ENCODE results near the gene USP3. TPM values are rescaled to one million over a fixed set of nuclear protein-coding genes. Genes with fewer than 3 reads are reported as not detected.

USP3 gene
- total and polyA plus RNA-seq, 9 donors, result 21.1 to 76.0 (median 60.1) TPM

DNA sequence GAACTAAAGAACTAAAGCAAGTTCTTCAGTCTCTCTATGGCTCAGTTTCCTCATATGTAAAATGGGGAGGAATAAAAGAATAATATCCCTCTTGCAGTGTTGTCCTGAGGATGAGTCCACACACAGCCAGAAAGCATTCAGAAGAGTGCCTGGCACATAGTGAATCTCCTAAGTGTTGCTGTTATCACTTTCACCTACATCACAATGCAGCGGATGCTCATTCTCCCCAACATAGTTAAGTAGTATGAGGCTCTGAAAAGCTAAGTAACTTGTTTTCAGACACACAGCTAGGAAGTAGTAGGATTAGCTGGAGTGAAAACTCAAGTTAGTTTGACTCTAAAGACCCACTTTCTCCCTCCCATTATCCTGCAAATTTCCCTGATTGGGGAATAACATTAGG, 9.1 kb upstream of the USP3 start:
- Histone ChIP-seq H3K4me3 (no peak overlapping the region), H3K9me3 (no peaks in the 10 kb centered on the region), H3K27me3 (no peaks in the 10 kb centered on the region), H3K36me3 (no peaks in the 10 kb centered on the region), H3K4me1 (ENCODE audit: insufficient read depth) (peaks cover 3% of the 10 kb centered on the region), H3K27ac (no peak overlapping the region)
- 86 to 94% (median 91%) methylated on average over 1 of the region's 1 CpG for WGBS, 3 donors
- intact Hi-C loops (cut with DNase I), result loop anchor here in 1 of 4 donors (10.0 kb wide), 1 partner anchor 109 kb away; no protein-coding TSS in a partner anchor
- TF ChIP-seq EP300 (IDR thresholded peaks at IDR 0.05) (no peak), POLR2A (IDR thresholded peaks at IDR 0.05) (no peak)
- TF ChIP-seq, protein P1, sequence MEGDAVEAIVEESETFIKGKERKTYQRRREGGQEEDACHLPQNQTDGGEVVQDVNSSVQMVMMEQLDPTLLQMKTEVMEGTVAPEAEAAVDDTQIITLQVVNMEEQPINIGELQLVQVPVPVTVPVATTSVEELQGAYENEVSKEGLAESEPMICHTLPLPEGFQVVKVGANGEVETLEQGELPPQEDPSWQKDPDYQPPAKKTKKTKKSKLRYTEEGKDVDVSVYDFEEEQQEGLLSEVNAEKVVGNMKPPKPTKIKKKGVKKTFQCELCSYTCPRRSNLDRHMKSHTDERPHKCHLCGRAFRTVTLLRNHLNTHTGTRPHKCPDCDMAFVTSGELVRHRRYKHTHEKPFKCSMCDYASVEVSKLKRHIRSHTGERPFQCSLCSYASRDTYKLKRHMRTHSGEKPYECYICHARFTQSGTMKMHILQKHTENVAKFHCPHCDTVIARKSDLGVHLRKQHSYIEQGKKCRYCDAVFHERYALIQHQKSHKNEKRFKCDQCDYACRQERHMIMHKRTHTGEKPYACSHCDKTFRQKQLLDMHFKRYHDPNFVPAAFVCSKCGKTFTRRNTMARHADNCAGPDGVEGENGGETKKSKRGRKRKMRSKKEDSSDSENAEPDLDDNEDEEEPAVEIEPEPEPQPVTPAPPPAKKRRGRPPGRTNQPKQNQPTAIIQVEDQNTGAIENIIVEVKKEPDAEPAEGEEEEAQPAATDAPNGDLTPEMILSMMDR (IDR thresholded peaks at IDR 0.05), result no peak
- DNase-seq, result no peak

GRCh38 chr15:63495780-63496488, 8.5 kb upstream of the USP3 start:
- H3K4me1 ChIP-seq (ENCODE audit: insufficient read depth), result peaks cover 3% of the 10 kb centered on the region
- 74 to 81% (median 76%) methylated on average over 5 of the region's 5 CpGs for WGBS, 3 donors
- intact Hi-C loops (cut with DNase I), result loop anchor here in 1 of 4 donors (10.0 kb wide), 1 partner anchor 109 kb away; no protein-coding TSS in a partner anchor
- DNase-seq, result no peak
- H3K36me3 ChIP-seq, result no peaks in the 10 kb centered on the region
- no peak overlapping the region for H3K4me3 ChIP-seq
- H3K27ac ChIP-seq, result no peak overlapping the region
- no peaks in the 10 kb centered on the region for H3K27me3 ChIP-seq
- no peak for TF ChIP-seq POLR2A (IDR thresholded peaks at IDR 0.05)
- TF ChIP-seq, protein P1 (IDR thresholded peaks at IDR 0.05), result no peak
- TF ChIP-seq EP300 (IDR thresholded peaks at IDR 0.05), result no peak
- no peaks in the 10 kb centered on the region for H3K9me3 ChIP-seq

GRCh38 chr15:63497642-63498467, 6.5 kb upstream of the USP3 start:
- H3K27me3 ChIP-seq, result no peaks in the 10 kb centered on the region
- WGBS, 3 donors, result 80 to 90% (median 89%) methylated on average over 8 of the region's 8 CpGs

DNA sequence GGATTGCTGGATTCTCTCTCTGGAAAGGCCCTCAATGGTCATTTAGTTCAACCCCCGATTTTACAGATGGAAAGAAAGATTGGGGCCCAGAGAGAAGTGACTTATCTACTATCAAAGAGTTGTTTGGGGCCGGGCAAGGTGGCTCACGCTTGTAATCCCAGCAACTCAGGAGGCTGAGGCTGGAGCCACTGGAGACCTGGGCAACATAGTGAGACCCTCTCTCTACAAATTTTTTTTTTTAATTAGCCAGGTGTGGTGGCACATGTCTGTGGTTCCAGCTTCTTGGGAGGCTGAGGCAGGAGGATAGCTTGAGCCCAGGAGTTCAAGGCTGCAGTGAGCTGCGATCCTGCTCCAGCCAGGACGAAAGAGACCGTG, 5.2 kb upstream of the USP3 start:
- Histone ChIP-seq H3K9me3 (no peaks in the 10 kb centered on the region), H3K27me3 (no peaks in the 10 kb centered on the region), H3K4me1 (ENCODE audit: insufficient read depth) (peaks cover 9% of the 10 kb centered on the region), H3K27ac (no peak overlapping the region), H3K4me3 (no peak overlapping the region), H3K36me3 (no peaks in the 10 kb centered on the region)
- TF ChIP-seq POLR2A (IDR thresholded peaks at IDR 0.05) (no peak), EP300 (IDR thresholded peaks at IDR 0.05) (no peak)
- DNase-seq, result no peak
- 94 to 96% (median 95%) methylated on average over 6 of the region's 6 CpGs for WGBS, 3 donors
- intact Hi-C loops (cut with DNase I), result loop anchor here in 1 of 4 donors (10.0 kb wide), 1 partner anchor 106 kb away; no protein-coding TSS in a partner anchor

More at GRCh38 chr15:63497642-63498467, 6.5 kb upstream of the USP3 start:
- intact Hi-C loops (cut with DNase I), result loop anchor here in 1 of 4 donors (10.0 kb wide), 1 partner anchor 107 kb away; no protein-coding TSS in a partner anchor
- Histone ChIP-seq H3K4me3 (no peak overlapping the region), H3K36me3 (no peaks in the 10 kb centered on the region), H3K9me3 (no peaks in the 10 kb centered on the region), H3K4me1 (ENCODE audit: insufficient read depth) (peaks cover 4% of the 10 kb centered on the region), H3K27ac (no peak overlapping the region)
- TF ChIP-seq, protein P1 (IDR thresholded peaks at IDR 0.05), result no peak
- no peak for TF ChIP-seq POLR2A (IDR thresholded peaks at IDR 0.05)
- TF ChIP-seq EP300 (IDR thresholded peaks at IDR 0.05), result no peak
- DNase-seq, result no peak
